Nephron progenitor cell (in vitro differentiated cells): ENCODE data around the gene LASP1NB.
A peak's percentile ranks its signal among the peaks of the same experiment; 100 is the strongest.

ENCODE experiments used
- DNase-seq: peaks from one replicate; pipeline ENCODE4 v3.0.0; 2021
- H3K27ac Mint-ChIP-seq: 2 replicates; pipeline ENCODE4 v1.8.0; 2021; ENCODE audit warnings: mild to moderate bottlenecking, moderate library complexity, mixed read lengths
- H3K27me3 Mint-ChIP-seq: 2 replicates; pipeline ENCODE4 v1.8.0; 2021; ENCODE audit warnings: mild to moderate bottlenecking, low read depth, mixed read lengths; ENCODE audit not compliant: poor library complexity
- H3K36me3 Mint-ChIP-seq: 2 replicates; pipeline ENCODE4 v1.8.0; 2021; ENCODE audit warnings: low read depth, mixed read lengths
- H3K4me1 Mint-ChIP-seq: 2 replicates; pipeline ENCODE4 v1.8.0; 2021; ENCODE audit warnings: mixed read lengths
- H3K4me3 Mint-ChIP-seq: 2 replicates; pipeline ENCODE4 v1.8.0; 2021; ENCODE audit warnings: mild to moderate bottlenecking, moderate library complexity, mixed read lengths
- H3K9me3 Mint-ChIP-seq: 2 replicates; pipeline ENCODE4 v1.8.0; 2021; ENCODE audit warnings: mild to moderate bottlenecking, moderate library complexity, mixed read lengths
- CTCF ChIP-seq: fragments of 200-600 bp; sonication (generic); IDR thresholded peaks from 2 replicates; pipeline ENCODE4 v1.5.0; 2021; ENCODE audit warnings: antibody characterized with exemption

The LASP1NB gene

GRCh38 chr17:38893113-38893512, 32.3 kb upstream of the LASP1NB start:
- peaks cover 20% of the 10 kb centered on the region for H3K4me1 Mint-ChIP-seq
- no peaks in the 10 kb centered on the region for H3K27me3 Mint-ChIP-seq
- H3K9me3 Mint-ChIP-seq, result no peaks in the 10 kb centered on the region
- no peak for DNase-seq
- no peak overlapping the region for H3K4me3 Mint-ChIP-seq
- no peak overlapping the region for H3K27ac Mint-ChIP-seq
- TF ChIP-seq CTCF, result no peak
- peaks cover 20% of the 10 kb centered on the region for H3K36me3 Mint-ChIP-seq

- H3K36me3 Mint-ChIP-seq, result peaks cover 25% of the 10 kb centered on the region
- H3K27me3 Mint-ChIP-seq, result no peaks in the 10 kb centered on the region
- TF ChIP-seq CTCF, result no peak
- H3K4me3 Mint-ChIP-seq, result no peak overlapping the region
- no peak for DNase-seq
- peaks cover 25% of the 10 kb centered on the region for H3K4me1 Mint-ChIP-seq
- no peak overlapping the region for H3K27ac Mint-ChIP-seq
- H3K9me3 Mint-ChIP-seq, result no peaks in the 10 kb centered on the region
Observed at GRCh38 chr17:38893607-38894006, 31.8 kb upstream of the LASP1NB start.

- TF ChIP-seq CTCF, result no peak
- Mint-ChIP-seq H3K36me3 (peaks cover 27% of the 10 kb centered on the region), H3K27ac (no peak overlapping the region), H3K4me3 (no peak overlapping the region), H3K4me1 (peaks cover 30% of the 10 kb centered on the region), H3K27me3 (no peaks in the 10 kb centered on the region), H3K9me3 (no peaks in the 10 kb centered on the region)
- no peak for DNase-seq
Observed at GRCh38 chr17:38894276-38894675, 31.1 kb upstream of the LASP1NB start.

- H3K4me1 Mint-ChIP-seq, result peaks cover 44% of the 10 kb centered on the region
- peaks cover 27% of the 10 kb centered on the region for H3K36me3 Mint-ChIP-seq
- no peak overlapping the region for H3K27ac Mint-ChIP-seq
- H3K27me3 Mint-ChIP-seq, result peaks cover 4% of the 10 kb centered on the region
- no peaks in the 10 kb centered on the region for H3K9me3 Mint-ChIP-seq
- no peak overlapping the region for H3K4me3 Mint-ChIP-seq
- DNase-seq, result peak; percentile 41
- no peak for TF ChIP-seq CTCF
Observed at GRCh38 chr17:38896346-38896954, 29.0 kb upstream of the LASP1NB start.

- no peaks in the 10 kb centered on the region for H3K9me3 Mint-ChIP-seq
Observed at GRCh38 chr17:38897176-38897575, 28.2 kb upstream of the LASP1NB start.

More at GRCh38 chr17:38897176-38897575, 28.2 kb upstream of the LASP1NB start:
- Mint-ChIP-seq H3K27ac (no peak overlapping the region), H3K36me3 (peaks cover 23% of the 10 kb centered on the region), H3K4me3 (no peak overlapping the region), H3K27me3 (peaks cover 4% of the 10 kb centered on the region), H3K4me1 (peaks cover 44% of the 10 kb centered on the region)
- DNase-seq, result no peak
- TF ChIP-seq CTCF, result no peak
